Trophoblast cell (in vitro differentiated cells and primary cell): Measurements from ENCODE around the gene NCBP1.

Experiments
- DNase-seq, 2 donors: peaks; one replicate each; pipeline ENCODE4 v3.0.0-alpha.2; 2016
- H2AFZ ChIP-seq: 2 replicates; pipeline ENCODE4 v1.6.1; 2013; ENCODE audit warnings: low read length, moderate library complexity, mild to moderate bottlenecking; ENCODE audit not compliant: insufficient read depth, poor library complexity
- H2AK5ac ChIP-seq: 2 replicates; pipeline ENCODE4 v1.6.1; 2013; ENCODE audit warnings: mild to moderate bottlenecking, low read length
- H2BK120ac ChIP-seq: 2 replicates; pipeline ENCODE4 v1.6.1; 2013; ENCODE audit warnings: low read length, mild to moderate bottlenecking, moderate library complexity; ENCODE audit not compliant: insufficient read depth, poor library complexity
- H2BK12ac ChIP-seq: 2 replicates; pipeline ENCODE4 v1.6.1; 2013; ENCODE audit warnings: mild to moderate bottlenecking, low read length, moderate library complexity
- H2BK5ac ChIP-seq: 2 replicates; pipeline ENCODE4 v1.6.1; 2013; ENCODE audit warnings: low read length, low read depth, moderate library complexity, mild to moderate bottlenecking; ENCODE audit not compliant: poor library complexity
- H3K14ac ChIP-seq: 2 replicates; pipeline ENCODE4 v1.6.1; 2013; ENCODE audit warnings: mild to moderate bottlenecking, low read length
- H3K18ac ChIP-seq: 2 replicates; pipeline ENCODE4 v1.6.1; 2013; ENCODE audit warnings: mild to moderate bottlenecking, low read length
- H3K23ac ChIP-seq: 2 replicates; pipeline ENCODE4 v1.6.1; 2013; ENCODE audit warnings: low read length
- H3K27ac ChIP-seq: 2 replicates; pipeline ENCODE4 v1.5.1; 2013; ENCODE audit warnings: low read depth, mild to moderate bottlenecking, inconsistent platforms, low read length, moderate library complexity
- H3K27me3 ChIP-seq: 2 replicates; pipeline ENCODE4 v1.6.1; 2013; ENCODE audit warnings: inconsistent platforms, mild to moderate bottlenecking, low read length, moderate library complexity; ENCODE audit not compliant: insufficient read depth
- H3K36me3 ChIP-seq, 2 experiments: 1 replicate in 1 of 2; 2 replicates in 1 of 2; pipeline ENCODE4 v1.6.1; 2013; ENCODE audit warnings: low read length in 2 of 2, mild to moderate bottlenecking in 2 of 2, moderate library complexity in 1 of 2; ENCODE audit not compliant: insufficient read depth in 2 of 2, control insufficient read depth in 1 of 2
- H3K4ac ChIP-seq: 2 replicates; pipeline ENCODE4 v1.6.1; 2013; ENCODE audit warnings: low read depth, mild to moderate bottlenecking, low read length, moderate library complexity
- H3K4me1 ChIP-seq, 2 experiments: 1 replicate in 1 of 2; 2 replicates in 1 of 2; pipeline ENCODE4 v1.6.1; 2013; ENCODE audit warnings: low read length in 2 of 2, mild to moderate bottlenecking in 2 of 2, moderate library complexity in 1 of 2; ENCODE audit not compliant: insufficient read depth in 2 of 2, control insufficient read depth in 1 of 2
- H3K4me2 ChIP-seq: 2 replicates; pipeline ENCODE4 v1.6.1; 2013; ENCODE audit warnings: inconsistent platforms, mild to moderate bottlenecking, low read length, moderate library complexity
- H3K4me3 ChIP-seq: 2 replicates; pipeline ENCODE4 v1.5.1; 2013; ENCODE audit warnings: mild to moderate bottlenecking, low read depth, low read length, inconsistent platforms
- H3K79me1 ChIP-seq: one replicate; pipeline ENCODE4 v1.6.1; 2013; ENCODE audit warnings: low read length
- H3K79me2 ChIP-seq: 2 replicates; pipeline ENCODE4 v1.6.1; 2013; ENCODE audit warnings: low read length, mild to moderate bottlenecking; ENCODE audit not compliant: control insufficient read depth, insufficient read depth, poor library complexity
- H3K9ac ChIP-seq: 2 replicates; pipeline ENCODE4 v1.6.1; 2013; ENCODE audit warnings: mild to moderate bottlenecking, low read length
- H3K9me3 ChIP-seq: 2 replicates; pipeline ENCODE4 v1.6.1; 2013; ENCODE audit warnings: low read depth, mild to moderate bottlenecking, control low read depth, inconsistent platforms, low read length; ENCODE audit not compliant: insufficient read depth
- H4K12ac ChIP-seq: 2 replicates; pipeline ENCODE4 v1.6.1; 2013; ENCODE audit warnings: low read depth, mild to moderate bottlenecking, low read length, moderate library complexity
- H4K8ac ChIP-seq: 2 replicates; pipeline ENCODE4 v1.6.1; 2013; ENCODE audit warnings: low read depth, mild to moderate bottlenecking, low read length, moderate library complexity
- H4K91ac ChIP-seq: one replicate; pipeline ENCODE4 v1.6.1; 2013; ENCODE audit warnings: low read depth, mild to moderate bottlenecking, low read length, moderate library complexity
- WGBS: extraction: QIAGEN DNeasy Blood & Tissue Kit; methylation state at CpG from one replicate; pipeline ENCODE4 v1.1.7; 2013; ENCODE audit warnings: missing lambda C conversion rate; ENCODE audit not compliant: insufficient read length, insufficient coverage; ENCODE audit errors: extremely low coverage; 5-methylcytosine and 5-hydroxymethylcytosine counted together

The NCBP1 gene

GRCh38 chr9:97670586-97670985, 37.0 kb downstream of the NCBP1 start:
- Histone ChIP-seq H3K14ac (no peak overlapping the region), H2BK5ac (no peak overlapping the region), H3K79me2 (no peaks in the 10 kb centered on the region), H2BK12ac (no peak overlapping the region), H4K8ac (no peak overlapping the region), H3K9me3 (no peaks in the 10 kb centered on the region), H4K12ac (no peak overlapping the region), H2AK5ac (no peak overlapping the region), H3K9ac (no peak overlapping the region), H2AFZ (no peak overlapping the region), H2BK120ac (no peak overlapping the region), H3K4ac (no peak overlapping the region), H4K91ac (no peak overlapping the region), H3K4me1 (no peaks in the 10 kb centered on the region), H3K79me1 (no peaks in the 10 kb centered on the region), H3K27me3 (no peaks in the 10 kb centered on the region), H3K18ac (no peak overlapping the region), H3K27ac (no peak overlapping the region), H3K4me3 (no peak overlapping the region), H3K4me2 (no peak overlapping the region), H3K36me3 (peaks cover 7 to 47% of the 10 kb centered on the region in 2 experiments), H3K23ac (no peak overlapping the region)
- no CpG with 5 or more reads among the region's 3 CpGs for WGBS
- no peak for DNase-seq

- Histone ChIP-seq H3K27ac (no peak overlapping the region), H2AK5ac (no peak overlapping the region), H2AFZ (no peak overlapping the region), H4K12ac (no peak overlapping the region), H3K79me1 (no peaks in the 10 kb centered on the region), H3K4me1 (no peaks in the 10 kb centered on the region), H3K23ac (no peak overlapping the region), H2BK120ac (no peak overlapping the region), H3K9me3 (no peaks in the 10 kb centered on the region), H3K36me3 (peaks cover 5 to 43% of the 10 kb centered on the region in 2 experiments), H3K79me2 (no peaks in the 10 kb centered on the region), H3K4ac (no peak overlapping the region), H2BK5ac (no peak overlapping the region), H4K8ac (no peak overlapping the region), H3K27me3 (no peaks in the 10 kb centered on the region), H4K91ac (no peak overlapping the region), H3K18ac (no peak overlapping the region), H3K4me3 (no peak overlapping the region), H3K4me2 (no peak overlapping the region), H3K14ac (no peak overlapping the region), H2BK12ac (no peak overlapping the region), H3K9ac (no peak overlapping the region)
- no peak for DNase-seq
- WGBS = no CpG with 5 or more reads among the region's 3 CpGs
These were observed 38.8 kb downstream of the NCBP1 start for GRCh38 chr9:97672403-97672802.

- Histone ChIP-seq H3K4me1 (no peaks in the 10 kb centered on the region), H4K12ac (no peak overlapping the region), H2BK120ac (no peak overlapping the region), H2AK5ac (no peak overlapping the region), H3K4me2 (no peak overlapping the region), H3K4me3 (no peak overlapping the region), H3K4ac (no peak overlapping the region), H3K9me3 (no peaks in the 10 kb centered on the region), H2BK5ac (no peak overlapping the region), H3K79me1 (no peaks in the 10 kb centered on the region), H3K14ac (no peak overlapping the region), H4K8ac (no peak overlapping the region), H3K9ac (no peak overlapping the region), H3K27ac (no peak overlapping the region), H3K18ac (no peak overlapping the region), H2AFZ (no peak overlapping the region), H2BK12ac (no peak overlapping the region), H3K27me3 (no peaks in the 10 kb centered on the region), H3K79me2 (no peaks in the 10 kb centered on the region), H3K36me3 (peaks cover 5 to 31% of the 10 kb centered on the region in 2 experiments), H3K23ac (no peak overlapping the region), H4K91ac (no peak overlapping the region)
- DNase-seq = no peak
- no CpG with 5 or more reads among the region's 3 CpGs for WGBS
These were observed 40.3 kb downstream of the NCBP1 start for GRCh38 chr9:97673922-97674321.

- no peaks in the 10 kb centered on the region for H3K4me1 ChIP-seq
- no peak overlapping the region for H3K9ac ChIP-seq
- no peak overlapping the region for H3K4me2 ChIP-seq
- H2BK12ac ChIP-seq = no peak overlapping the region
- no peaks in the 10 kb centered on the region for H3K9me3 ChIP-seq
- H3K14ac ChIP-seq = no peak overlapping the region
- no peak overlapping the region for H4K12ac ChIP-seq
- H2BK5ac ChIP-seq = no peak overlapping the region
- H4K8ac ChIP-seq = no peak overlapping the region
- H3K4me3 ChIP-seq = no peak overlapping the region
- H3K23ac ChIP-seq = no peak overlapping the region
- no peak overlapping the region for H2AK5ac ChIP-seq
- no peaks in the 10 kb centered on the region for H3K27me3 ChIP-seq
- no peak overlapping the region for H2AFZ ChIP-seq
- no peaks in the 10 kb centered on the region for H3K79me1 ChIP-seq
- H2BK120ac ChIP-seq = no peak overlapping the region
- peaks cover 2 to 20% of the 10 kb centered on the region in 2 experiments for H3K36me3 ChIP-seq
- no peak overlapping the region for H3K27ac ChIP-seq
- peak in 1 of 2 donors; percentile 43 for DNase-seq
- no CpG with 5 or more reads among the region's 3 CpGs for WGBS
- no peak overlapping the region for H4K91ac ChIP-seq
- no peak overlapping the region for H3K4ac ChIP-seq
- H3K18ac ChIP-seq = no peak overlapping the region
- H3K79me2 ChIP-seq = no peaks in the 10 kb centered on the region
These were observed 42.0 kb downstream of the NCBP1 start for GRCh38 chr9:97675655-97676054.
